HCT116 (cell line): Measurements from ENCODE around the gene FSIP1. TPM values are rescaled to one million over a fixed set of nuclear protein-coding genes. Genes with fewer than 3 reads are reported as not detected.

ENCODE experiments used
- ATAC-seq: fragments of 200-7000 bp; cut with Tn5 transposase; 2 replicates; pipeline ENCODE4 v1.9.1; 2020; ENCODE audit warnings: mild to moderate bottlenecking, moderate library complexity
- BruUV-seq: library from RNA; stranded (reverse); fragments of 400-500 nt; replicated peaks from 2 replicates; lab custom pipeline; 2021; lab: Mats Ljungman, UMichigan
- CTCF ChIA-PET: fragments of 300-600 bp; sonication (Branson Sonifier 250); formaldehyde crosslinking; loops from one replicate; lab custom pipeline; 2021; ENCODE audit warnings: antibody characterized with exemption; lab: Charles Lee
- POLR2A ChIA-PET: fragments of 300-600, 350-600 bp; sonication (Branson Sonifier 250); formaldehyde crosslinking; loops from one replicate; lab custom pipeline; 2021; ENCODE audit warnings: antibody characterized with exemption; lab: Charles Lee
- RAD21 ChIA-PET, 2 experiments: fragments of 300-600 bp; sonication (Branson Sonifier 250); formaldehyde crosslinking; loops; one replicate each; lab custom pipeline; 2023; ENCODE audit warnings: low total read pairs in 2 of 2; ENCODE audit not compliant: uncharacterized antibody in 2 of 2, unreplicated experiment in 2 of 2, low non-redundant PET in 1 of 2; lab: Charles Lee
- DNase-seq: peaks from one replicate; pipeline ENCODE4 v3.0.0-alpha.2; 2010; ENCODE audit warnings: low read depth, low spot score
- H2AFZ ChIP-seq: fragments of 200-600 bp; shearing (Covaris generic), sonication (generic); 2 replicates; pipeline ENCODE4 v1.6.1; 2017; ENCODE audit warnings: low read depth, mixed run types, mixed read lengths, antibody characterized with exemption, low read length; ENCODE audit not compliant: poor library complexity, severe bottlenecking
- H3K27ac ChIP-seq: 2 replicates; pipeline ENCODE4 v1.5.1; 2012; ENCODE audit warnings: low read depth, low read length
- H3K27me3 ChIP-seq: fragments of 200-600 bp; sonication (generic); 2 replicates; pipeline ENCODE4 v1.6.1; 2016; ENCODE audit warnings: mixed run types, low read length, mixed read lengths; ENCODE audit not compliant: insufficient read depth
- H3K36me3 ChIP-seq, 2 experiments: fragments of 200-500 bp in 1 of 2; fragments of 200-600 bp in 1 of 2; sonication (Bioruptor generic) in 1 of 2; sonication (generic) in 1 of 2; 2 replicates each; pipeline versions ENCODE4 v1.5.1 to v1.6.1; 2014 to 2016; ENCODE audit warnings: low read length in 2 of 2, inconsistent platforms in 1 of 2, mixed read lengths in 1 of 2, mixed run types in 1 of 2; ENCODE audit not compliant: insufficient read depth in 2 of 2, control insufficient read depth in 1 of 2
- H3K4me1 ChIP-seq, 2 experiments: fragments of 200-600 bp in 1 of 2; sonication (generic) in 1 of 2; 2 replicates each; pipeline versions ENCODE4 v1.5.1 to v1.6.1; 2012 to 2017; ENCODE audit warnings: low read length in 2 of 2, inconsistent platforms in 1 of 2, mild to moderate bottlenecking in 1 of 2, mixed read lengths in 1 of 2, mixed run types in 1 of 2, moderate library complexity in 1 of 2; ENCODE audit not compliant: insufficient read depth in 2 of 2, control insufficient read depth in 1 of 2
- H3K4me2 ChIP-seq: fragments of 200-600 bp; sonication (generic); 2 replicates; pipeline ENCODE4 v1.6.1; 2017; ENCODE audit warnings: mixed run types, low read length, mixed read lengths
- H3K4me3 ChIP-seq, 2 experiments: fragments of 200-600 bp in 1 of 2; sonication (generic) in 1 of 2; replicated peaks in 1 of 2; 2 replicates each; pipeline ENCODE4 v1.5.1; 2011 to 2016; ENCODE audit warnings: low read length in 2 of 2, control low read depth in 1 of 2, low read depth in 1 of 2, mild to moderate bottlenecking in 1 of 2, mixed read lengths in 1 of 2, mixed run types in 1 of 2
- H3K79me2 ChIP-seq: fragments of 200-600 bp; sonication (generic); 2 replicates; pipeline ENCODE4 v1.6.1; 2017; ENCODE audit warnings: mild to moderate bottlenecking, mixed run types, low read length, moderate library complexity, mixed read lengths; ENCODE audit not compliant: insufficient read depth
- H3K9ac ChIP-seq: fragments of 200-600 bp; sonication (generic); 2 replicates; pipeline ENCODE4 v1.6.1; 2016; ENCODE audit warnings: low read length, mixed read lengths
- H3K9me2 ChIP-seq: fragments of 200-600 bp; sonication (generic), shearing (Covaris generic); 2 replicates; pipeline ENCODE4 v1.6.1; 2017; ENCODE audit warnings: mixed run types, mild to moderate bottlenecking, moderate library complexity; ENCODE audit not compliant: insufficient read depth
- H3K9me3 ChIP-seq, 2 experiments: fragments of 200-500 bp in 1 of 2; fragments of 200-600 bp in 1 of 2; sonication (Bioruptor generic) in 1 of 2; sonication (generic) in 1 of 2; 2 replicates each; pipeline ENCODE4 v1.6.1; 2014 to 2017; ENCODE audit warnings: low read length in 2 of 2, mixed read lengths in 2 of 2, inconsistent platforms in 1 of 2, low read depth in 1 of 2, mild to moderate bottlenecking in 1 of 2, mixed run types in 1 of 2, moderate library complexity in 1 of 2; ENCODE audit not compliant: control insufficient read depth in 1 of 2, insufficient read depth in 1 of 2
- H4K20me1 ChIP-seq: fragments of 200-600 bp; sonication (generic), shearing (Covaris generic); 2 replicates; pipeline ENCODE4 v1.6.1; 2017; ENCODE audit warnings: mixed run types, mild to moderate bottlenecking, moderate library complexity; ENCODE audit not compliant: insufficient read depth
- ATF3 ChIP-seq: IDR thresholded peaks from 2 replicates; pipeline ENCODE4 v1.6.1; 2012
- CBX3 ChIP-seq: IDR thresholded peaks from 2 replicates; pipeline ENCODE4 v1.6.1; 2012; ENCODE audit warnings: low read depth
- CEBPB ChIP-seq: IDR thresholded peaks from 2 replicates; pipeline ENCODE4 v1.6.1; 2012; ENCODE audit warnings: low read depth
- EGR1 ChIP-seq: IDR thresholded peaks from 2 replicates; pipeline ENCODE4 v1.6.1; 2012; ENCODE audit warnings: low read depth
- ELF1 ChIP-seq: IDR thresholded peaks from 2 replicates; pipeline ENCODE4 v1.6.1; 2012; ENCODE audit warnings: low read depth, borderline replicate concordance
- FOSL1 ChIP-seq: IDR thresholded peaks from 2 replicates; pipeline ENCODE4 v1.6.1; 2012; ENCODE audit warnings: low read depth
- POLR2A ChIP-seq: IDR thresholded peaks from 2 replicates; pipeline ENCODE4 v1.7.0; 2011; ENCODE audit warnings: borderline replicate concordance; ENCODE audit not compliant: insufficient read depth, insufficient read length; ENCODE audit errors: extremely low read depth
- POLR2AphosphoS5 ChIP-seq: IDR thresholded peaks from 2 replicates; pipeline ENCODE4 v1.6.1; 2011; ENCODE audit warnings: mild to moderate bottlenecking, low read depth, low read length, moderate library complexity
- RAD21 ChIP-seq: IDR thresholded peaks from 2 replicates; pipeline ENCODE4 v1.6.1; 2012; ENCODE audit warnings: low read depth, mild to moderate bottlenecking
- REST ChIP-seq: IDR thresholded peaks from 2 replicates; pipeline ENCODE4 v1.6.1; 2012; ENCODE audit warnings: low read depth
- SP1 ChIP-seq: IDR thresholded peaks from 2 replicates; pipeline ENCODE4 v1.6.1; 2012; ENCODE audit warnings: low read depth
- TCF7L2 ChIP-seq: IDR thresholded peaks from 2 replicates; pipeline ENCODE4 v1.7.0; 2011; ENCODE audit warnings: borderline replicate concordance, inconsistent platforms; ENCODE audit not compliant: insufficient read depth, insufficient read length; ENCODE audit errors: extremely low read depth
- ZBTB33 ChIP-seq: IDR thresholded peaks from 2 replicates; pipeline ENCODE4 v1.6.1; 2011; ENCODE audit warnings: mild to moderate bottlenecking, low read length, moderate library complexity; ENCODE audit not compliant: insufficient replicate concordance; ENCODE audit errors: extremely low read depth
- ZNF274 ChIP-seq: fragments of 200-500 bp; sonication (Bioruptor generic); IDR thresholded peaks from 2 replicates; pipeline ENCODE4 v1.6.1; 2014; ENCODE audit warnings: mild to moderate bottlenecking, low read depth, low read length, inconsistent platforms
- intact Hi-C: fragments of 100-400 bp; cut with micrococcal nuclease; formaldehyde crosslinking; loops from 2 replicates; pipeline ENCODE4 v1.10.0; 2022
- total RNA-seq: library from RNA; stranded (reverse); gene quantifications from one replicate; pipeline ENCODE4 v1.2.1, GENCODE V29; 2021; ENCODE audit not compliant: unreplicated experiment

The FSIP1 gene
- total RNA-seq, 1 experiment from 2014 or later: 0.42 TPM

- no peak for TF ChIP-seq ZBTB33
- TF ChIP-seq EGR1: no peak
- no peak for TF ChIP-seq CEBPB
- no peak for TF ChIP-seq RAD21
- no peak for TF ChIP-seq ELF1
- TF ChIP-seq POLR2AphosphoS5: no peak
- TF ChIP-seq ZNF274: no peak
- no peak for TF ChIP-seq SP1
- TF ChIP-seq REST: no peak
These were observed 217.5 kb downstream of the FSIP1 start (continued) for GRCh38 chr15:39564972-39565665.

GRCh38 chr15:39558421-39558820, 224.2 kb downstream of the FSIP1 start:
- no peak for DNase-seq
- intact Hi-C loops: no loop called here
- ATAC-seq: no peak
- Histone ChIP-seq H3K36me3 (no peaks in the 10 kb centered on the region), H3K4me3 (no peak overlapping the region), H2AFZ (no peak overlapping the region), H3K4me2 (no peak overlapping the region), H4K20me1 (no peaks in the 10 kb centered on the region), H3K9me2 (no peaks in the 10 kb centered on the region), H3K79me2 (no peaks in the 10 kb centered on the region), H3K9ac (no peak overlapping the region), H3K9me3 (no peaks in the 10 kb centered on the region), H3K27ac (no peak overlapping the region), H3K27me3 (no peaks in the 10 kb centered on the region), H3K4me1 (no peaks in the 10 kb centered on the region)
- no TSS peak for BruUV-seq
- ChIA-PET POLR2A (no interaction called here), CTCF (no interaction called here), RAD21 (no interaction called here)
- TF ChIP-seq CEBPB (no peak), RAD21 (no peak), FOSL1 (no peak), POLR2A (no peak), TCF7L2 (no peak), SP1 (no peak), REST (no peak), CBX3 (no peak), ATF3 (no peak), ELF1 (no peak), ZNF274 (no peak)
